Measurements from ENCODE around the gene XG.

GRCh38 chrX:2751291-2751690 is 549 bp upstream of the XG start:
- TF ChIP-seq CTCF (IDR thresholded peaks at IDR 0.05; ENCODE audit: insufficient read depth, low read length, poor library complexity, severe bottlenecking) (no peak), EZH2phosphoT487 (conservative IDR thresholded peaks at IDR 0.05; ENCODE audit: low read length) (no peak)

Data from SU-DHL-6 (cell line).